NCI-H2081 treated with DMSO at 0.1 percent for 48 hours (cell line): ENCODE results near the gene AXIN2.

Experiments used
- DNase-seq: peaks from one replicate; lab custom pipeline; 2025; lab: John Stamatoyannopoulos, UW

AXIN2 gene

DNA sequence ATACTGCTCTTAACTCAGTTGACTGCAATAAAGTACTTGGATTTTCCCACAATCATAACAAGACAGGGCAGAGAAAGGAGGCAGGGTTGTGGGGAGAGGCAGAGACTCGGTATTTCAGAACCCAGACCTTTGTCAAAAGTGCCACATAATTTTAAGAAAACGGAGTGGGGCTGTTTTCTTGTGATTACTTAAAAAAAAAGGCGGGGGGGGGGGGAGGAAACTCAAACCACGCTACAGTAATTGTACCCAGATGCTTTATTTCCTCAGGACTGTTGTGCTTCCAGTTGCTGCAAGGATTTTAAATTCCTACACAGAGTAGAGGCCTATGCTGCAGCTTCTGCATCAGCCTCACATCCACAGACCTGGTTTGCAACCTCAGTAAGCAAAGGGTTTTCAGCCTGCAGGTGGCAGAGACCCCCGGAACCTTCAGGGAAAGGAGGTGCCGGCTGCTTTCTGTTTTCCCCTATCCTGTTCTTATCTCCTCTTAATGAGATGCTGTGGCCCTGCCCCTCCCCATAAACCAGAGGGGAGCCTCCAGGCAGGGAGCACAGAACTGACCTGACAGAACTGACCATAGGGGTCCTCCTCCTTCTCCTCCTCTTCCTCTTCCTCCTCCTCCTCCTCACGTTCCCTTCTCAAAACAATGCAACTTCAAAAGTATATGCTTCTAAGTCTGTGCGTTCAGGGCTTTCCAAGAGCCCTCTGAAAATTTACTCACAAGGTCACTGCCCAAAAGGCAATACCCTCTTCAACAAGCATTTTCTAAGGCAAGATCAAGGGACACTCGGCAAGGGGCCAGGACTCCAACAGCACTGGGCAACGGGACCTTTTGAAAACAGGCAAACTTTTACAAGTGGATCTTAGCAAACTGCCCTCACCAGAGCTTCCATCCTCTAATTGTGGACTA, 7.5 kb downstream of the AXIN2 start:
- no peak for DNase-seq

DNA sequence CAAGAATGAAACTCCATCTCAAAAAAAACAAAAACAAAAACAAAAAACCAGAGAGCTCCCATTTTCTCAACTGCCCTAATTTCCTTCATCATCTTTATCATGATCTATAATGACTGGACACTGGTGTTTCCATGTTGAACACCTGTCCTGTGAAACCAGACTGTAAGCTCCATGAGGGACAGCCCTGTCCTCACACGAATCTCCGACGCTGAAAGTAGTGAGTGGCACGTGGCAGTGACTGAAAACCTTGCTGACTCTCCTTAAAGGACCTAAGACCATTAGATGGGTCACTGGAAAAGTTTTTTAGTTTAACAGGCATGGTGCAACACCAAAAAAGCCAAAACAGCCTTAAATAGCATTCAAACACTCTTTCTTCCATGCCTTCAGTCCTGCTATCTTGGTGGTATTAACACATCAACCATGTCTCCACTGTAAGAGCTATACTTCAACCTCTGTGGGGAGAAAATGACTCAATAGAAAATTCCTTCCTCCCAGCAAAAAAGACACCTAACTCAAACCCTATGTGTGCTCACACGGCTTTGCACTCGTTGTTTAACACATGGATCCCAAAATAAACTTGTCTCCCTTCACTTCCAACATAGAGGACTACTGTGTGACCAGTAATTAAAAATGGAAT, 8.3 kb downstream of the AXIN2 start:
- no peak for DNase-seq

DNA sequence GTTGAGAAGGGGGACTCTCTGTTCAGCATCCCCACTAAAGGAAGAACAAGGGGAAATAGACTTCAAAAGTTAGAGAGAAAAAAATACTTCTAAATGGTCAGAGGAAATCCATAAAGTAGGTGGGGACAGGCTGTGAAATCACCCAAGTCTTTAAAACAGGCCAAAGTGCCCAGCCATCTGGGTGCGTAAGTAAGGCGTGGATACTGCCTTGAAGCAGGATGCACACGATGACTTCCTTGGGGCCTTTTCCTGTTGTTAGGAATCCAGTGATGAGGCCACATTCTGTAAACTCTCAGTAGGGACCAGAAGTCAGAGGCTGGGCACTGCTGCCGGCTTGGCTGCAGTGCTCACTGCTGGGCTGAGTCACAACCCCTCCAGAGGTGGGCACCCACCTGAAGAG, 9.2 kb downstream of the AXIN2 start:
- no peak for DNase-seq

DNA sequence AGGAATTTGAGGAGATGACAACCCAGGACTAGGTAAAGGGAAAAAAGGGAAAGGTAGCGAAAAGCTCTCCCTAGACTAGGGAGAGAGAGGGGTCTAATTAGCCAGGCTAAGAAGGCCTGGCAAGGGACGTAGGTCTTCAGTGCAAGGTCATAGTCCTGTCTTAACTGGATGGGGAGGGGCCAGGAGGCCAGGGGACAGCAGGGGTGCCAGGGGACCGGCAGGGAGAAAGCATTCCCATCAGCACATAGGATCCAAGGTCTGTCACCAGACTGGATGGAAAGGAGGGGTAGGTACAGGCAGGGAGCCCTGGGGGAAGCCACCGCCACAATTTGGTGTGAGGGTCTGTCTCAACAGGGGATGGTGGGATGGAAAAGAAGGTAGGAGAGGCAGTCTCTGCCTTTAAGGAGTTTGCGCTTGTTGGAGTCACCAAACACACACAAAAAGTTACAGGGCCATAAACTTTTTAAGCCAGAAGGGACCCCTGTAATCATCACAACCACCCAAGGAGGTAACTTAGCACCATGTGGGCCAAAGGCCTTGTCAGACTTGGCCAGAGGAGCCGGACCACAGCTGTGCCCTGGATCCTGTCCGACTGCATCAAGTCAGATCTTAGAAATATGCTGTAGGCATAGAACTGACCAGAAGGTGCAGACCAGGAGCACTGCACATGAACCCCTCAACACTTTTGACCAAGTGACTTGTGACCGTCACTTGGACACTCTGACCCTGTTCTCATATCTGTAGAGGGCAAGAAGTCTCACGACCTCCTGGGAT, 10.0 kb downstream of the AXIN2 start:
- no peak for DNase-seq

DNA sequence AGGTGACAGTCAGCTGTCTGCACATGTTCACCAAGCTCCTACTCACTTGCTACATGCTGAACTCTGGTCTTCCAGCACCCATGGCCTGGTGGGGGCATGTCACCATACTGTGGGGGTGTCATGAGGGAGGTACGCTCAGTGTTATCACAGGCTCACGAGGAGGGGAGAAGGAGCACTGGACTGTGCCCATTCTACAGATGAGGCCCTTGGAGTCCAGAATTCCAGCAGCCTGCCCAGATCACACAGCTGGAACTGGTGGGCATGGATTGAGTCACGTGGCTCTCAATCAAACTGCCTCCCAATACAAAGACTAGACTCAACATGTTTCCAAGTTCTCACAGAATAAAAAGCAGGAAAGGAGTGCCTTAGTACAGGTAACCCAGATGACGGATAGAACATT, 10.7 kb downstream of the AXIN2 start:
- no peak for DNase-seq

DNA sequence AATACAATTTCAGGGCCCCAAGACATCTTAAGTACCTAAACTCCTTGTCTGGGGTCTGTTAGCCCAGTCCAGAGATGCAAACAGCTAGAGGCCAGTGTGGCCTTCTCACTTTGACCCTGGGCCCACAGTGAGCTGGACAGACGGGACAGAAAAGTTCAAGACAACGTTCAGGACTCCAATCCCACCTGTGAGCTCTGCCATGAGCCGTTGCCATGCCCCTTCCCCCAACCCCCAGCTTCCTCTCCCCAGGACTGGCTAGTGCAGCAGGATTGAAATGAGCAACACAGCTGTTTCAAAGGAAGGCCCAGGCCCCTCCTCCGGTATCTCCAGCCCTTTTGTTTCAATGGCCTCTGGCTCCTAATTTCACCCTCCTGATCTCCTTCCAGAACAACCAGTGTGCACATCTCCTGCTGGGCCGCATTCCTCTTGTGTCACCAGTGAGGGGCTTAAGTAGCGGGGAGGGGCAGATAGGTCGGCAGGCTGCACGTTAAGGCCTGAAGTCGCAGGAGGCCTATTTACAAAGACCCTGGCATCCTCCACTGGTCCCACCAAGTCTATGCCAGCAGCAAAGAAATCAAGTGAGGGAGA, 11.3 kb downstream of the AXIN2 start:
- no peak for DNase-seq

DNA sequence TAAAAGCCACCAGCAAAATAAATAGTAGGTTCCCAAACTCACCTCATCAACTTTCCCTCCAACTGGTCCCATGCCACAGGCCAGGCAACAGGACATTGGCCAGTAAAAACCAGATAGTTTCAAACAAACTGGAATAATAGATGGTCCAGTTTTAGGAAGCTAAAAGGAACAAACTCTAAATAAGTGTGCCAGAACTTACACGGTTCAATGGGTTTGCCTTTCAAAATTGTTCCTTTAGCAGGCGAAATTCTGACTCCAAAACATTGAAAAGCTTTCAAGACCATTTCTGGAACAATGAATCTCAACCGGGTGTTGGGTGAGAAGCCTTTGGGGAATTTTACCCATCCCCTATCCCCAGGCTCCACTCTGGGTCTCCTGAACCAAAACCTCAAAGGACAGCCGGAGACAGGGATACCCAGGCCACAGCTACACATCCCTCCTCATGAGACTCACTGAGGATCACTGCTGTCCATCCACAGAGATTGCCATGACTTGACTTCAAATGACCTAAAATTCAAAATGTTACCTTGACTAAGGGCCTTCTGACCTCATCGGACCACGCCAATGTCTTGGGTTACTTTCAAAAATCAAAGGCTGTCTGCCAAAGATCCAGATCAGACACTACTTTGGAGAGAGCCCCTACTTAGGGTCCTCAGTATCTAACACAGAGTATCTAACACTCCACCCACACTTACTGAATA, 13.0 kb downstream of the AXIN2 start:
- no peak for DNase-seq

DNA sequence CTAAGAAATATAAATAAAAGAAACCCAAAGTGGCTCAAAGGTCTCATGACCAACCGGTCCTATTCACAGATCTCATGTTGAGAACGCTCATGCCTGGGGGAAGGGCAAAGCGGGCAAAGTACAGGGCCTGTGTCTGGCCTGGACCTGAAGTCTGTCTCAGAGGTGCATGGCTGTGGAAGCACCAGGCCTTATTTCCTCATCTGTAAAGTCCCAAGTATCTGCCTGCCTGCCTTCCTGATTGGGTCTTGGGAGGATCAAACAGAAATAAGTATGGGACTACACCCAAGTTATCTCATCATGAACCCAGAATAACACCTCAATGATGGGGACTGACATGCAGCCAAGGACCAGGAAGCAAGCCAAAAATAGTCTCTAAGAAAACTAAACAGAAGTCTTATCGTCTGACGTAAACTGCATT, 14.2 kb downstream of the AXIN2 start:
- DNase-seq: no peak

DNA sequence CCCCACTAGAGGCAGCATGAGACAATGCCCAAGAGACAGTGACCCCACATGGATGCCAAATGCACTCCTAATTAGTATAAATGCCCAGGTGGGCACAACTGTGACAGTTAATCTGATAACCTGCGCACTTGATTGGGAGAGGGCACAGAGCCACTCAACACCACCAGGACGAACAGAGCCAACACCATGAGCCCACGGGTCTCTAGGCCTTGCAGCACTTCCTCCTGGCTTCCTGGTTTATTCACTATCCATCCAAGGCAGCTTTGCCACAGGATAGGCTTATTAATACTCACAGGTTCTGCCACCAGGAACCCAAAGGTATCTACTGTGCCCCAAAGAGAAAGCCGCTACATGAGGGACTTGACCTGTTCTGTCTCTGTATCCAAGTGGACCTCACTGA, 14.9 kb downstream of the AXIN2 start:
- no peak for DNase-seq

DNA sequence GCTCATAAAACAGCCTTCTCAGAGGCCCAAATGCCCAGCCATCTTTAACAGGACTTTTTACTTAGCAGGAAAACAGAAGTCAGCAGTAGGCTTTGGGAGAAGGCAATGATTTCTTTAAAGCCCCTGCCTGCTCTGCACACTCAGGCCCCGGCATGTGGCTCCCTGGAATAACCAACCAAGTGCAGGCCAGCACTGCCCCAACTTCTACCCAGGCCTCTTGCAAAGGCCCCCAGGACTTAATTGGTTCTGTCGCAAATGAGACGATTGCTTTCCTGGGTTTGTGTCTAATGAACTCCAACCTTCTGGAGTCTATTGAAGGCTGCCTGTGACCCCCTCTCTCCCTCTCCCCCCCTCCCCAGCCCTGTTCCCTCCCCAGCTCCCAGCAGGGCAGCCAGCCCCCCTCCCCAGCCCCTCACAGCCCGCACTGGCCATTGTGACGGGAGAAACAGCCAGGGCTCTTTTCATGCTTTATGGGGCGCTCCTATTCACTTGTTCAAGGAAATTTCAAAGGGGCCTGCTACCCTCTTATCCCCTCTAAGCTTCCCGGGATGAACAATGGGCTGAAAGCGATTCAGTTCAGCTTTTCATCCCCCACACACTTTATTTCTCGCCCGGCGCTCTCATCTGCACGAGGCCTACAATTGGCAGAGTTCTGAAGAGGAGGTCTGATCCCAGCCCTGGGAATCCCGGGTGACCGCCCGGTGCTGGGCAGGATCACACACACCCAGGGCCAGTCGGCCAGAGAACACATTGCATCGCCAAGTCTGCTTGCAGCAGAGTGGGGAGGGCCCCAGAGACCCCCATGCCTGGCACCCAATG, 15.5 kb downstream of the AXIN2 start:
- no peak for DNase-seq

DNA sequence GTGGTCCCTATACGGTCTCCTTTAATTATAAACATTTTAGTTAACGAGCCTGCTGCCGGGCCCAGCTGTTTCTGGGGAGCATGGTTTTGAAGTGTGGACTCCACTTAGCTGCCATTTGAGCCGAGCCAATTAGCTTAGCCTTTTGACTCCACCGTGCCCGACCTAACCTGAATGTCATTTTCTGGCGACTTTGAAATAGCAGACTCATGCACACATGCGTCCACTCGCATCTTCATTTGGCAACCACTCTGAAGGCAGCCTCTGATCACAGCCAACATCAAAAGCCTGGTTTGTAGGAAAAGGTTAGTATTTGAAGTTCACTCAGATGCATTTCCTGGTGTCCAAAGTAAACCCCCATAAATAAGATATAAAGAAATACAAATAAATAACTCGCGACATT, 16.8 kb downstream of the AXIN2 start:
- DNase-seq: no peak

DNA sequence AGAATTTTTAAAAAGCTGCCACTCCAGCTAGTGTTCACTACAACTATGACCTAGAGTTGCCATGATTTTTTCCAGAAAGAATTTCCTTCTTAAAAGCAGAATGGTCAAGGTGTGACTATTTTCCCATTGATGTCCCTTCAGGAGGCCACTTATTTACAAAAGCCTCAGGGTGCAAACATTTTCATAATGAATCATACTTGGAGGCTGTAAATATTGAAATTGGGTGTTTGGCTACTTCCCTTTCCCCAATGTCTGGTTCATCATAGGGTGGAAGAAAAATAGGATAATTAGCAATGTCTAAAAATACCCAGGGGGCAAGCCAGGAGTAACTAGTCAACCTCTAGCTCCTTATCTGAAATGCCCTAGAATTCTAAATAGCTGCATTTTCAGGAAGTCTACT, 18.8 kb downstream of the AXIN2 start:
- DNase-seq: no peak

DNA sequence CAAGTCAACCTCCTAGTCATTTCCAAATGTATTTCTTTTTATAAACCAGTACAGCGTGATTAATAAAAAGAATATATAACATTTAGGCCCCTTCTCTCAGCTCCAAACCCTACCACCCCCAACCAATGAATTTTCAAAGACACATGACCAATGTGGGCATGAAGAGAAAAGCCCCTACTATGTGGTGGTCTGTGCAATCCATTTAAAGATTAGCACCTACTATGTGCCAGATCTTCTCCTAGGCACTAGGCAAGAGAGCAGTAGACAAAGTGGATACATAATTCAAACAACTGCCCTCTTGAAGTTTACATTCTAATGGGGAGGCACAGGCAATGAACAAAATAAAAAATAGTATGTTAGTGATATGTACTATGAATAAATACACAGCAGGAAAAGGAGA, 19.4 kb downstream of the AXIN2 start:
- DNase-seq: no peak

DNA sequence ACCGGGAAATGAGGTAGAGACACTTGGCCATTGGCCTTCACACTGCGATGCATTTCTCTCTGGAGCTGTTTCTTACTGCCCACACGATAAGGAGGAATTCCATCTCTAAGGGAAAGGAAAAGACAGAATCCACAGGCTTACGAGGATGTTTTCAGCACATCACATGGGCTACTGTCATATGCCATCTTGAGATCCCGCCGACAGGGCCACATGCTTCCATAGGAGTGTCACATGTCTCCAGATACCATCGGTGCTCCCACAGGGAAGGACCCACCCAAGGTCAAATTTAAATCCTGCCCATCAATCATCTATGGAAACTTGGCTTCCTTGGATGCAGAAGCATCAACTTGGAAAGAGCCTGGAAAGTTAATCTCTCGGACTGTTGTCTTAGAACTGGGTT, 20.0 kb downstream of the AXIN2 start:
- no peak for DNase-seq

DNA sequence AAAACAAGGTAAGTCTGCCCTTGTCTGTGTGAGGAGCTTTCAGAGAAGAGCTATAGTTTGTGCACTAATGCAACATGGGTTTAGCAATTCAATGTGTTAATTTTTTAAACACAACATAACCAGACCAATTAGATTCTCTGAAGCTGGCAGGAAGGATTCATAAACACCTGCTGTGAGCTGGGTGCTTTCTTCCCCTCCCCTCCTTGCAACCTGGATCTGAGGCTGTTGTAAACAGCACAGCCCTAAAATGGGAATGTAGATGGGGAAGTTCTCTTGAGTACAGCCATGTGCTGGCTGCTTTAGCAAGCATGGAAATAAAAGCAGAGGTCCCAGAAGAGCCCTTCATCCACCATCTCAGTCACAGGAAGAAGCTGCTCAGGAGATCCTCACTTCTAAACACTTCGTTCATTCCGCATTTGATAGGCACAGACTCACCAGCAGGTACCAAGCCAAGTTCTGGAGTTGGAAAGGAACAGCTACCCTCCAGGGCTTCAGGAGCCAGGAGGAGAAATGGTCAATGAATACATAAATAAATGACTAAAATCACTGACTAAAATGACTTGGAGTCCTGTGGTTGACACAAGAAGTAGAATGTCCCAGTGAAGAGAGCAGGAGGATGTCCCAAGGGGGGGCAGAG, 21.7 kb downstream of the AXIN2 start:
- no peak for DNase-seq

DNA sequence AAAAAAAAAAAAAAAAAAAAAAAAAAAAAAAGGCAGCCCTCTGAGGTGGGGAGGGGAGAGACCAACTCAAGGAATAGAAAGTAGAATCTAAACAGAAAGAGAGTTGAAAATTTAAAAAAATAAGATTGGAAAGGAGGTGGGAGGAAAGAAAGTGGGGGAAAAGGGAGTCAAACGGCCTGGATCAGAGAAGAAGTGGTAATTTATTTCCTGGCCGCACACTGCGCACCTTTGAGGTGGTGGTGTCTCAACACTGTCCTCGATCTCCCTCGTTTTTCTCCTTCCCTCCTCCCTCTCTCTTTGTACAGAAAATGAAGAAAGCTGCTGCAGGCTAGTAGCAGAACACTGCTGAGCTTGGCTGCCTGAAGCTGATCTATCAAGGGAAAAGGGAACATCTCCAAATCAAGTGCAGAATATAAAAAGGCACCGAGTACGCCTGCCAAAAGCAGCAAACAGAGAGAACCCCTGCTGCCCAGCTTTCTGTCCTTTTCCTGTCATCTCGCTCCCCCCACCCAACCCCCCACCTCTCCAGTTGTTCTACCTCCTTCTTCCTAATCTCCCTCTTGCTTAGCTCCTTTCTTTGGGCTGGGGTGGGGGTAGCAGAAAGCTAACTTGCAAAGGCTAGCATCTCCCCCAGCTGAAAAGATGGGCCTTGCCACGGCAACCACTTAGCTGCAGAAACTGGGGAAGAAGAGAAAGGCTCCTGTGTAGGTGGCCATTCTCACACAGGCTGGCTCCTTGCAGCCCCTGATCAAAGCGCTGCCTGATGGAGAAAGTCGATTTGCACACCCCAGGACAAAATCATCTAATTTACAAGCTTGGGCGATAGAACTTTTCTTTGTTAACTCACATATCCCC, 22.5 kb downstream of the AXIN2 start:
- DNase-seq: no peak

DNA sequence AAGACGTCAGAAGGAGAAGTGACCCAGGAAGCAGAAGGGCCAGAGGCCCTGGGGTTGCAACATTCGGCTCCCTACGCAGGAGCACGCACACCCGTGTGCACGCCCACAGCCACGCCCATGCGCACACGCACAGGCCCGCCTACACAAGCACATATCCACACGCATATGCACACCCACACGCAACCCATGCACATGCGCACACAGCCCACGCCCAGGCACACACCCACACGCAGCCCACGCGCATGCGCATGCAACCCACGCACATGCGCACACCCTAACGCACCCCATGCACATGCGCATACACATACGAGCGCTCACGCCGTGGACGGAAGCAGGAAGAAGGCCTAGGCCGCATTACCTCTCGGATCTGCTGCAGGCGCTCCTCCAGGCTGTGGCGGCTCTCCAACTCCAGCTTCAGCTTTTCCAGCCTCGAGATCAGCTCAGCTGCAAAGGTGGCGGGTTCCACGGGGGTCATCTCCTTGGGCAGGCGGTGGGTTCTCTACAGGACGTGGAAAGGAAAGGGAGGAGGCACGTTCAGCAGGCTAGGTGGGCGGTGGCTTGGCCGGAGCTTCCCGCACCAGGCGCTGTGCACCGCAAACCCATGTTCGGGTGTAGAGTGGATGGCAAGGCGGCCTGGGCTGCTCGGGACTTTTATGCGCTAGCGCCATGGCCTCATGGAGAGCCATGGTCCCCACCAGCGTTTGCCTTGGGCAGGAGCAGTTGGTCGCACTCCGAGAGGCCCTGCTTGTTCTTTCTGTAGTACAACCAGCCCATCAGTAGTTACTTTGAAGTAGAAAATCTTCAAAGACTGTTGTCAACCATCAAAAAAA, 23.4 kb downstream of the AXIN2 start:
- DNase-seq: no peak

DNA sequence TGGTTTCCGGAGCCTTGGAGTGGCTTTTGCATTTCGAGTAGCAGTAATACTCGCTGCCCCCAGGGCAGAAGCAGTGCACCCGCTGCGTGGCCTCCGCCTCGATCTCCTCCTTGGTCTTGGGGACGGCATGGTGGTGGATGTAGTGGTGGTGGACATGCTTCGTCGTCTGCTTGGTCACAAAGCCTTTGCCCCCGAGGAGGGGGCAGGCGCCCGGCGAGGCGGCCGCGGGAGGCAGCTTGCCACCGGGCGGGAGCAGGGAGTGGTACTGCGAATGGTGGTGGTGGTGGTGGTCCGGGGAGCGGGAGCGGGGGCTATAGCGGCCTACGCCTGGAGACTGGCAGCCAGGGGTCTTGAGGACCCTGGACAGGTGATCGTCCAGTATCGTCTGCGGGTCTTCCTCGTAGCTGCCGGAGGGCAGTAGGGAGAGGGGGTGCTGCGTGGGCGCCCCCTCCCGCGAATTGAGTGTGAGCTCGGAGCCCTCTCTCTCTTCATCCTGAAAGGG, 24.1 kb downstream of the AXIN2 start:
- no peak for DNase-seq
